GM12878 (cell line): ENCODE measurements around the gene GDE1. TPM values are rescaled to one million over a fixed set of nuclear protein-coding genes. Genes with fewer than 3 reads are reported as not detected.

Source experiments
- IKZF2 ChIP-seq, 2 experiments: fragments of 450-650 bp; IDR thresholded peaks; 2 replicates each; pipeline ENCODE4 v1.6.1; 2017; ENCODE audit warnings: mild to moderate bottlenecking in 2 of 2, moderate library complexity in 2 of 2
- MAX ChIP-seq: IDR thresholded peaks from 2 replicates; pipeline ENCODE4 v1.6.1; 2012; ENCODE audit warnings: low read depth, low read length, improper control_type of control experiment
- MTA2 ChIP-seq: fragments of 450-650 bp; IDR thresholded peaks from 2 replicates; pipeline ENCODE4 v1.6.1; 2016; ENCODE audit warnings: low read depth, mild to moderate bottlenecking, moderate library complexity
- MXI1 ChIP-seq: fragments of 150-350 bp; IDR thresholded peaks from 2 replicates; pipeline ENCODE4 v1.6.1; 2011; ENCODE audit warnings: low read depth, mild to moderate bottlenecking, inconsistent platforms, low read length, improper control_type of control experiment
- MYB ChIP-seq: fragments of 150-350 bp; IDR thresholded peaks from 2 replicates; pipeline ENCODE4 v1.6.1; 2014; ENCODE audit warnings: mild to moderate bottlenecking, low read depth, low read length, borderline replicate concordance
- PAX5 ChIP-seq: IDR thresholded peaks from 2 replicates; pipeline ENCODE4 v1.6.1; 2011; ENCODE audit warnings: low read depth, low read length, borderline replicate concordance
- PML ChIP-seq: IDR thresholded peaks from 2 replicates; pipeline ENCODE4 v1.6.1; 2012; ENCODE audit warnings: low read length, inconsistent platforms
- POLR2A ChIP-seq: IDR thresholded peaks from 2 replicates; pipeline ENCODE4 v1.6.1; 2011; ENCODE audit warnings: low read depth, mild to moderate bottlenecking, low read length
- POU2F2 ChIP-seq: IDR thresholded peaks from 3 replicates; pipeline ENCODE4 v1.6.1; 2011; ENCODE audit warnings: low read depth, mild to moderate bottlenecking, low read length, borderline replicate concordance
- PRDM15 ChIP-seq: fragments of 450-650 bp; formaldehyde crosslinking; IDR thresholded peaks from 2 replicates; pipeline ENCODE4 v1.4.0; 2020; ENCODE audit warnings: mild to moderate bottlenecking, moderate library complexity
- RUNX3 ChIP-seq: IDR thresholded peaks from 2 replicates; pipeline ENCODE4 v1.6.1; 2012; ENCODE audit warnings: low read length, inconsistent platforms
- SMAD5 ChIP-seq: IDR thresholded peaks from 2 replicates; pipeline ENCODE4 v1.6.1; 2016; ENCODE audit warnings: antibody characterized with exemption, low read depth
- SP1 ChIP-seq: IDR thresholded peaks from one replicate; pipeline ENCODE4 v1.6.1; 2011; ENCODE audit warnings: low read depth, low read length
- SREBF2 ChIP-seq: IDR thresholded peaks from 2 replicates; pipeline ENCODE4 v1.6.1; 2012; ENCODE audit warnings: mild to moderate bottlenecking, low read length
- STAT3 ChIP-seq: IDR thresholded peaks from 2 replicates; pipeline ENCODE4 v1.6.1; 2011; ENCODE audit warnings: low read depth, low read length, improper control_type of control experiment
- ZNF207 ChIP-seq: fragments of 450-650 bp; IDR thresholded peaks from 2 replicates; pipeline ENCODE4 v1.6.1; 2014; ENCODE audit warnings: antibody characterized with exemption, mild to moderate bottlenecking, borderline replicate concordance
- ZNF384 ChIP-seq: IDR thresholded peaks from 2 replicates; pipeline ENCODE4 v1.6.1; 2012; ENCODE audit warnings: low read depth, mild to moderate bottlenecking, low read length, improper control_type of control experiment, borderline replicate concordance
- polyA plus RNA-seq, 11 experiments: library from polyadenylated mRNA; depleted of rRNA in 4 of 11; unstranded in 6 of 11; stranded (reverse) in 5 of 11; fragments of >200 nt; fragmentation: Nextera tagmentation in 4 of 11; fragmentation: Illumina TruSeq in 1 of 11; extraction: Ambion mirVana in 4 of 11; extraction: Trizol in 1 of 11; gene quantifications; 1 replicate in 1 of 11; 2 replicates in 10 of 11; pipeline versions ENCODE4 v1.2.1 to v1.2.3, GENCODE V29; 2011 to 2016; ENCODE audit warnings: inconsistent platforms in 2 of 11, missing spikeins in 2 of 11, low read depth in 1 of 11
- total RNA-seq, 4 experiments: library from RNA; depleted of rRNA in 3 of 4; stranded (reverse); fragments of >200 nt in 3 of 4; fragmentation: Illumina TruSeq in 1 of 4; extraction: Trizol in 1 of 4; gene quantifications; 2 replicates each; pipeline versions ENCODE4 v1.2.1 to v1.2.3, GENCODE V29; 2013 to 2021
- TF ChIP-seq, protein P1 (sequence below): IDR thresholded peaks from 2 replicates; pipeline ENCODE4 v1.6.1; 2012; ENCODE audit warnings: mild to moderate bottlenecking, low read depth, low read length
- TF ChIP-seq, protein P2 (sequence below): fragments of 450-650 bp; IDR thresholded peaks from 2 replicates; pipeline ENCODE4 v1.6.1; 2018; ENCODE audit warnings: borderline replicate concordance, mild to moderate bottlenecking; ENCODE audit not compliant: partially characterized antibody

The GDE1 gene
- total and polyA plus RNA-seq, 10 of the 15 experiments (the other 5 are each of a cell fraction or from before 2014, with no cell fraction given): 14.8 to 31.8 (median 21.0) TPM

DNA sequence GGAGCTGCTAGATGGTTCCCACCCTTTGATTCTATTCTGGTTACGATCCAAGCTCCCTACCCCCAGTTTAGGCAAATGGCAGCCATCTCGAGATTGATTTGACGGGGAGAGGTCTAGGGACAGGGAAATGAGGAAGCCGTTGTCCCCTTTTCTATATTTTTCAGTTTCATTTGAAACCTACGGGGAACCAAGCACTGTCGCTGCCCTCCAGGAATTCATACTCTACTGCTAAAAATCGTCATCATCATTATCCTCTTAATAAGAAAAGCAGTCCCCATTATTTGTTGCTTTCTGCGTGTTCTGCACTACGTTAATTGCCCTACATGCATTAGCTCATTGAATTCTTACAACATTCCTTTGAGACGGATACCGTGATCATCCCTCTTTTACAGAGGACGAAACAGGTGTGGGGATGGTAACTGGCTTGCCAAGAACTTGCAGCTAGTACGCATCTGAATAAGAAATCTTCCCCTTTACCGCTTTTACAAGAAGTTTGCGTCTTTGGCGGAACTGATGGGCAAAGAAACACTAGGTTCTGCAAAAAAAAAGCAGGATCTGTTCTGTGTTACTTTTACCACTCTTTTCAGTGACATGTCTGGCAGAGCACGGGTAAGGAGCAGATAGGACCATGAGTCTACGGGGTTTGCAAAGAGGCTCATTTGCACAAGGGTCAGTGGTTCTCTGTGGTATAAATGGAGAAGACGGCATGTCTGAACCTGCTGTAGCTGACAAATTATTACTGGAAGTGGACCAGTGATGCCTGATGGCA lies 2.9 kb upstream of the GDE1 start (continued):
- TF ChIP-seq, protein P1, sequence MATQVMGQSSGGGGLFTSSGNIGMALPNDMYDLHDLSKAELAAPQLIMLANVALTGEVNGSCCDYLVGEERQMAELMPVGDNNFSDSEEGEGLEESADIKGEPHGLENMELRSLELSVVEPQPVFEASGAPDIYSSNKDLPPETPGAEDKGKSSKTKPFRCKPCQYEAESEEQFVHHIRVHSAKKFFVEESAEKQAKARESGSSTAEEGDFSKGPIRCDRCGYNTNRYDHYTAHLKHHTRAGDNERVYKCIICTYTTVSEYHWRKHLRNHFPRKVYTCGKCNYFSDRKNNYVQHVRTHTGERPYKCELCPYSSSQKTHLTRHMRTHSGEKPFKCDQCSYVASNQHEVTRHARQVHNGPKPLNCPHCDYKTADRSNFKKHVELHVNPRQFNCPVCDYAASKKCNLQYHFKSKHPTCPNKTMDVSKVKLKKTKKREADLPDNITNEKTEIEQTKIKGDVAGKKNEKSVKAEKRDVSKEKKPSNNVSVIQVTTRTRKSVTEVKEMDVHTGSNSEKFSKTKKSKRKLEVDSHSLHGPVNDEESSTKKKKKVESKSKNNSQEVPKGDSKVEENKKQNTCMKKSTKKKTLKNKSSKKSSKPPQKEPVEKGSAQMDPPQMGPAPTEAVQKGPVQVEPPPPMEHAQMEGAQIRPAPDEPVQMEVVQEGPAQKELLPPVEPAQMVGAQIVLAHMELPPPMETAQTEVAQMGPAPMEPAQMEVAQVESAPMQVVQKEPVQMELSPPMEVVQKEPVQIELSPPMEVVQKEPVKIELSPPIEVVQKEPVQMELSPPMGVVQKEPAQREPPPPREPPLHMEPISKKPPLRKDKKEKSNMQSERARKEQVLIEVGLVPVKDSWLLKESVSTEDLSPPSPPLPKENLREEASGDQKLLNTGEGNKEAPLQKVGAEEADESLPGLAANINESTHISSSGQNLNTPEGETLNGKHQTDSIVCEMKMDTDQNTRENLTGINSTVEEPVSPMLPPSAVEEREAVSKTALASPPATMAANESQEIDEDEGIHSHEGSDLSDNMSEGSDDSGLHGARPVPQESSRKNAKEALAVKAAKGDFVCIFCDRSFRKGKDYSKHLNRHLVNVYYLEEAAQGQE: no peak
- no peak; a peak in 1 of 4 replicates for TF ChIP-seq IKZF2 (IDR thresholded peaks at IDR 0.05)
- no peak for TF ChIP-seq MYB
- no peak for TF ChIP-seq SREBF2
- no peak for TF ChIP-seq MAX
- TF ChIP-seq PAX5: 0 out of 2 replicates have a peak, but pooled peaks have one; percentile 13
- TF ChIP-seq, protein P2, sequence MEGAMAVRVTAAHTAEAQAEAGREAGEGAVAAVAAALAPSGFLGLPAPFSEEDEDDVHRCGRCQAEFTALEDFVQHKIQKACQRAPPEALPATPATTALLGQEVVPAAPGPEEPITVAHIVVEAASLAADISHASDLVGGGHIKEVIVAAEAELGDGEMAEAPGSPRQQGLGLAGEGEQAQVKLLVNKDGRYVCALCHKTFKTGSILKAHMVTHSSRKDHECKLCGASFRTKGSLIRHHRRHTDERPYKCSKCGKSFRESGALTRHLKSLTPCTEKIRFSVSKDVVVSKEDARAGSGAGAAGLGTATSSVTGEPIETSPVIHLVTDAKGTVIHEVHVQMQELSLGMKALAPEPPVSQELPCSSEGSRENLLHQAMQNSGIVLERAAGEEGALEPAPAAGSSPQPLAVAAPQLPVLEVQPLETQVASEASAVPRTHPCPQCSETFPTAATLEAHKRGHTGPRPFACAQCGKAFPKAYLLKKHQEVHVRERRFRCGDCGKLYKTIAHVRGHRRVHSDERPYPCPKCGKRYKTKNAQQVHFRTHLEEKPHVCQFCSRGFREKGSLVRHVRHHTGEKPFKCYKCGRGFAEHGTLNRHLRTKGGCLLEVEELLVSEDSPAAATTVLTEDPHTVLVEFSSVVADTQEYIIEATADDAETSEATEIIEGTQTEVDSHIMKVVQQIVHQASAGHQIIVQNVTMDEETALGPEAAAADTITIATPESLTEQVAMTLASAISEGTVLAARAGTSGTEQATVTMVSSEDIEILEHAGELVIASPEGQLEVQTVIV: no peak
- TF ChIP-seq STAT3: no peak
- TF ChIP-seq SP1: no peak
- peak; percentile 39; the same call in 1 of the 2 replicates for TF ChIP-seq MTA2
- TF ChIP-seq PRDM15: no peak
- TF ChIP-seq PML: 0 out of 2 replicates have a peak, but pooled peaks have one; percentile 38
- TF ChIP-seq RUNX3: peak; percentile 77
- TF ChIP-seq ZNF207: no peak
- TF ChIP-seq POLR2A: peak; percentile 52
- peak; percentile 63; the same call in 1 of the 2 replicates for TF ChIP-seq MXI1
- no peak for TF ChIP-seq SMAD5
- 0 out of 3 replicates have a peak, but pooled peaks have one; percentile 15 for TF ChIP-seq POU2F2
- TF ChIP-seq ZNF384: no peak
